ENCODE results near the gene IL22RA2.

DNA sequence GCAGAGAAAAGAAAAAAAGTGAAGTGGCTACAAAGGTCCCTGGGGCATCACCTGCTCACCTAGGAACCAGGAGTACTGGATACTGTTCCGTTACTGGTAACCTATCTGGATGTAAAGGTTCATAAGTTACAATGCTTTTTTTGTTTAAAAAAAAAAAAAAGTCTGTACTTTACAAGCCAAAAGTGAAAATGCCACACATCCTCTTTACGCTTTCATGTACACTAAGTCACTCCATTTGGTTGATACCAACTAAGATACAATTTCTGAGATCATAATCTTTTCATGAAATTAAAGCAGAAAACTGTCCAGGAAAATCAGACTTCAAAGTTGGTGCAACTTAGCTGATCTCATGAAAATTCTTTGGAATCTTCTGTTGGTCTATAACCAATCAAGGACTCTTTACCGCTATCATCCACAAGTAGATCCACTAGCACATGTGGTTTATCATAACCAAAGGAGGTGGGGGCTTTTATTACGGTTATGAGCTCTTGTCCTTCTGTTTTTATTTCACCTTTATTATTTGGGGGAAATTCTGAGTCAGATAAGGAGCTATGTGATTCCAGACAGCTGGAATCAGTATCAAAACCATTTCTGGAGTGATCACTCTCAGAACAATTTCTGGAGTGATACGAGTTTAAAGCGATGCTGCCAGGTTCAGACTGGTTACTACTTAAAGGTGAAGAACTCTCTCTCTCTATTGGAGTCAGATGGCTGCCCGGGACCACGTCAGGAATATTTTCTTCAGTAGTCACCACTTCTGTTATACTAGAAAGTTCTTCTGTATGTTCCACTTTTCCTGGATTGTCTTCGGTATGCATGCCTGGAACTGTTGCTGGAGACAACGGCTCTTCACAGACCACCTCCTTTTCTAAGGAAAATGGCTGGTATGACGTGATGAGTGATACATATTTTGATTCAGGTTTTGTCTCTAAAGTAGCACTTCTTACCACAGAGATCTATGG lies 24.5 kb upstream of the IL22RA2 start:
- TF ChIP-seq CTCF (IDR thresholded peaks at IDR 0.05): no peak
- TF ChIP-seq EP300 (IDR thresholded peaks at IDR 0.05): peak in 1 of 2 donors; percentile 32
- no peak for TF ChIP-seq POLR2A (IDR thresholded peaks at IDR 0.05)

All from tibial nerve (tissue), 4 donors.